ENCODE results near the gene KDM4B. TPM values are rescaled to one million over a fixed set of nuclear protein-coding genes. Genes with fewer than 3 reads are reported as not detected.

The KDM4B gene
- total and polyA plus RNA-seq, 9 of the 15 experiments (the other 6 are each of a cell fraction or from before 2014, with no cell fraction given) = 0.21 to 29.9 (median 7.3) TPM

DNA sequence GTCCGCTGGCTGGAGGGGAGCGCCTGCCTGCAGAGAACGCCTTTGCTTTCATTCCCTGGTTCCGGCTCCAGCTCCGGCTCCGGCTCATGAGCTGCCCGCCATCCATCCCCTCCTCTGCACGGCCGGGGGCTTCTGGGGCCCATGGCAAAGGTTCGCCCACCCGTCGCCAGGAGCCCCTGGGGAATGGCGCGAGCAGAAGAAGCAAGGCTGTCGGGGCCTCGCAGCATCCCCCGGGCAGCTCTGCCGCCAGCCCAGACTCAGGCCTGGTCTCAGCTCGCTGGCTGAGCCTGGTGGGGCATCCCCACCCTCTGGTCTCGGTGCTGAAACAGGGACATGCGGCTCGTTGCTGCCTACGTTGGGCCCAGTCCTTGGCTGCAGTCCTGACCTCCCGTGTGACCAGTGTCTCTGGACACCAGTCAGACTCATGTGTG lies 96.8 kb downstream of the KDM4B start:
- FAIRE-seq = no peak

More for the DNA sequence above, 96.8 kb downstream of the KDM4B start:
- Histone ChIP-seq H4K20me1 (replicated peaks; ENCODE audit: control insufficient read depth, insufficient read depth, low read length) (no peaks in the 10 kb centered on the region), H3K36me3 (ENCODE audit: control insufficient read depth, insufficient read depth, low read length) (peaks cover 5% of the 10 kb centered on the region; the same call in 2 of the 3 replicates), H2AFZ (ENCODE audit: low read depth, low read length) (no peak overlapping the region), H3K4me1 (replicated peaks in 1 of 2; ENCODE audit: control insufficient read depth in 2 of 2, insufficient read depth in 2 of 2, low read length in 2 of 2) (peaks cover 0 to 10% of the 10 kb centered on the region in 2 experiments; a peak in 1 of 5 replicates), H3K4me3 (no peak overlapping the region), H3K9me1 (ENCODE audit: control insufficient read depth, insufficient read depth, low read length) (peaks cover 3% of the 10 kb centered on the region), H3K4me2 (ENCODE audit: insufficient read depth, low read length) (no peak overlapping the region), H3K27ac (ENCODE audit: extremely low read depth, low read depth, low read length) (no peak overlapping the region), H3K79me2 (ENCODE audit: control insufficient read depth, insufficient read depth, low read length) (no peaks in the 10 kb centered on the region), H3K9ac (ENCODE audit: insufficient read depth in 1 of 2, low read depth in 2 of 2, low read length in 2 of 2) (peak overlapping the region in 1 of 2 experiments; percentile 24; a peak in 2 of 4 replicates), H3K9me3 (replicated peaks; ENCODE audit: control insufficient read depth, insufficient read depth, low read depth, low read length) (0 out of 2 replicates have a peak, but pooled peaks cover 6% of the 10 kb centered on the region), H3K27me3 (ENCODE audit: control insufficient read depth in 2 of 2, insufficient read depth in 2 of 2, low read length in 2 of 2) (no peaks in the 10 kb centered on the region)
- in situ Hi-C loops (cut with MboI) = no loop called here
- ChIA-PET CTCF (ENCODE audit: low intra/inter-chr PET ratio) (no interaction called here), POLR2A (interaction anchor here (0.6 to 0.7 kb wide), 2 partner anchors 19 to 63 kb away, joined by 3 read pairs; no protein-coding TSS in a partner anchor)
- ATAC-seq = no peak
- BruUV-seq (replicated peaks) = no TSS peak
- TF ChIP-seq, protein P1, sequence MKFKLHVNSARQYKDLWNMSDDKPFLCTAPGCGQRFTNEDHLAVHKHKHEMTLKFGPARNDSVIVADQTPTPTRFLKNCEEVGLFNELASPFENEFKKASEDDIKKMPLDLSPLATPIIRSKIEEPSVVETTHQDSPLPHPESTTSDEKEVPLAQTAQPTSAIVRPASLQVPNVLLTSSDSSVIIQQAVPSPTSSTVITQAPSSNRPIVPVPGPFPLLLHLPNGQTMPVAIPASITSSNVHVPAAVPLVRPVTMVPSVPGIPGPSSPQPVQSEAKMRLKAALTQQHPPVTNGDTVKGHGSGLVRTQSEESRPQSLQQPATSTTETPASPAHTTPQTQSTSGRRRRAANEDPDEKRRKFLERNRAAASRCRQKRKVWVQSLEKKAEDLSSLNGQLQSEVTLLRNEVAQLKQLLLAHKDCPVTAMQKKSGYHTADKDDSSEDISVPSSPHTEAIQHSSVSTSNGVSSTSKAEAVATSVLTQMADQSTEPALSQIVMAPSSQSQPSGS (CRISPR knock-in tag; IDR thresholded peaks at IDR 0.05) = no peak
- TF ChIP-seq, protein P2, sequence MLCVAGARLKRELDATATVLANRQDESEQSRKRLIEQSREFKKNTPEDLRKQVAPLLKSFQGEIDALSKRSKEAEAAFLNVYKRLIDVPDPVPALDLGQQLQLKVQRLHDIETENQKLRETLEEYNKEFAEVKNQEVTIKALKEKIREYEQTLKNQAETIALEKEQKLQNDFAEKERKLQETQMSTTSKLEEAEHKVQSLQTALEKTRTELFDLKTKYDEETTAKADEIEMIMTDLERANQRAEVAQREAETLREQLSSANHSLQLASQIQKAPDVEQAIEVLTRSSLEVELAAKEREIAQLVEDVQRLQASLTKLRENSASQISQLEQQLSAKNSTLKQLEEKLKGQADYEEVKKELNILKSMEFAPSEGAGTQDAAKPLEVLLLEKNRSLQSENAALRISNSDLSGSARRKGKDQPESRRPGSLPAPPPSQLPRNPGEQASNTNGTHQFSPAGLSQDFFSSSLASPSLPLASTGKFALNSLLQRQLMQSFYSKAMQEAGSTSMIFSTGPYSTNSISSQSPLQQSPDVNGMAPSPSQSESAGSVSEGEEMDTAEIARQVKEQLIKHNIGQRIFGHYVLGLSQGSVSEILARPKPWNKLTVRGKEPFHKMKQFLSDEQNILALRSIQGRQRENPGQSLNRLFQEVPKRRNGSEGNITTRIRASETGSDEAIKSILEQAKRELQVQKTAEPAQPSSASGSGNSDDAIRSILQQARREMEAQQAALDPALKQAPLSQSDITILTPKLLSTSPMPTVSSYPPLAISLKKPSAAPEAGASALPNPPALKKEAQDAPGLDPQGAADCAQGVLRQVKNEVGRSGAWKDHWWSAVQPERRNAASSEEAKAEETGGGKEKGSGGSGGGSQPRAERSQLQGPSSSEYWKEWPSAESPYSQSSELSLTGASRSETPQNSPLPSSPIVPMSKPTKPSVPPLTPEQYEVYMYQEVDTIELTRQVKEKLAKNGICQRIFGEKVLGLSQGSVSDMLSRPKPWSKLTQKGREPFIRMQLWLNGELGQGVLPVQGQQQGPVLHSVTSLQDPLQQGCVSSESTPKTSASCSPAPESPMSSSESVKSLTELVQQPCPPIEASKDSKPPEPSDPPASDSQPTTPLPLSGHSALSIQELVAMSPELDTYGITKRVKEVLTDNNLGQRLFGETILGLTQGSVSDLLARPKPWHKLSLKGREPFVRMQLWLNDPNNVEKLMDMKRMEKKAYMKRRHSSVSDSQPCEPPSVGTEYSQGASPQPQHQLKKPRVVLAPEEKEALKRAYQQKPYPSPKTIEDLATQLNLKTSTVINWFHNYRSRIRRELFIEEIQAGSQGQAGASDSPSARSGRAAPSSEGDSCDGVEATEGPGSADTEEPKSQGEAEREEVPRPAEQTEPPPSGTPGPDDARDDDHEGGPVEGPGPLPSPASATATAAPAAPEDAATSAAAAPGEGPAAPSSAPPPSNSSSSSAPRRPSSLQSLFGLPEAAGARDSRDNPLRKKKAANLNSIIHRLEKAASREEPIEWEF (CRISPR knock-in tag; IDR thresholded peaks at IDR 0.05) = no peak
- TF ChIP-seq MAFF (IDR thresholded peaks at IDR 0.05; ENCODE audit: low read length) = no peak
- TF ChIP-seq, protein P3, sequence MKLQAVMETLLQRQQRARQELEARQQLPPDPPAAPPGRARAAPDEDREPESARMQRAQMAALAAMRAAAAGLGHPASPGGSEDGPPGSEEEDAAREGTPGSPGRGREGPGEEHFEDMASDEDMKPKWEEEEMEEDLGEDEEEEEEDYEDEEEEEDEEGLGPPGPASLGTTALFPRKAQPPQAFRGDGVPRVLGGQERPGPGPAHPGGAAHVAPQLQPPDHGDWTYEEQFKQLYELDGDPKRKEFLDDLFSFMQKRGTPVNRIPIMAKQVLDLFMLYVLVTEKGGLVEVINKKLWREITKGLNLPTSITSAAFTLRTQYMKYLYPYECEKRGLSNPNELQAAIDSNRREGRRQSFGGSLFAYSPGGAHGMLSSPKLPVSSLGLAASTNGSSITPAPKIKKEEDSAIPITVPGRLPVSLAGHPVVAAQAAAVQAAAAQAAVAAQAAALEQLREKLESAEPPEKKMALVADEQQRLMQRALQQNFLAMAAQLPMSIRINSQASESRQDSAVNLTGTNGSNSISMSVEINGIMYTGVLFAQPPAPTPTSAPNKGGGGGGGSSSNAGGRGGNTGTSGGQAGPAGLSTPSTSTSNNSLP (IDR thresholded peaks at IDR 0.05; ENCODE audit: borderline replicate concordance, low read depth, low read length) = no peak
- no peak for TF ChIP-seq SREBF1 (IDR thresholded peaks at IDR 0.05; ENCODE audit: borderline replicate concordance, low read depth, low read length)
- TF ChIP-seq, protein P4, sequence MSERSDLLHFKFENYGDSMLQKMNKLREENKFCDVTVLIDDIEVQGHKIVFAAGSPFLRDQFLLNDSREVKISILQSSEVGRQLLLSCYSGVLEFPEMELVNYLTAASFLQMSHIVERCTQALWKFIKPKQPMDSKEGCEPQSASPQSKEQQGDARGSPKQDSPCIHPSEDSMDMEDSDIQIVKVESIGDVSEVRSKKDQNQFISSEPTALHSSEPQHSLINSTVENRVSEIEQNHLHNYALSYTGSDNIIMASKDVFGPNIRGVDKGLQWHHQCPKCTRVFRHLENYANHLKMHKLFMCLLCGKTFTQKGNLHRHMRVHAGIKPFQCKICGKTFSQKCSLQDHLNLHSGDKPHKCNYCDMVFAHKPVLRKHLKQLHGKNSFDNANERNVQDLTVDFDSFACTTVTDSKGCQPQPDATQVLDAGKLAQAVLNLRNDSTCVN (CRISPR knock-in tag; IDR thresholded peaks at IDR 0.05) = no peak
- TF ChIP-seq, protein P5, sequence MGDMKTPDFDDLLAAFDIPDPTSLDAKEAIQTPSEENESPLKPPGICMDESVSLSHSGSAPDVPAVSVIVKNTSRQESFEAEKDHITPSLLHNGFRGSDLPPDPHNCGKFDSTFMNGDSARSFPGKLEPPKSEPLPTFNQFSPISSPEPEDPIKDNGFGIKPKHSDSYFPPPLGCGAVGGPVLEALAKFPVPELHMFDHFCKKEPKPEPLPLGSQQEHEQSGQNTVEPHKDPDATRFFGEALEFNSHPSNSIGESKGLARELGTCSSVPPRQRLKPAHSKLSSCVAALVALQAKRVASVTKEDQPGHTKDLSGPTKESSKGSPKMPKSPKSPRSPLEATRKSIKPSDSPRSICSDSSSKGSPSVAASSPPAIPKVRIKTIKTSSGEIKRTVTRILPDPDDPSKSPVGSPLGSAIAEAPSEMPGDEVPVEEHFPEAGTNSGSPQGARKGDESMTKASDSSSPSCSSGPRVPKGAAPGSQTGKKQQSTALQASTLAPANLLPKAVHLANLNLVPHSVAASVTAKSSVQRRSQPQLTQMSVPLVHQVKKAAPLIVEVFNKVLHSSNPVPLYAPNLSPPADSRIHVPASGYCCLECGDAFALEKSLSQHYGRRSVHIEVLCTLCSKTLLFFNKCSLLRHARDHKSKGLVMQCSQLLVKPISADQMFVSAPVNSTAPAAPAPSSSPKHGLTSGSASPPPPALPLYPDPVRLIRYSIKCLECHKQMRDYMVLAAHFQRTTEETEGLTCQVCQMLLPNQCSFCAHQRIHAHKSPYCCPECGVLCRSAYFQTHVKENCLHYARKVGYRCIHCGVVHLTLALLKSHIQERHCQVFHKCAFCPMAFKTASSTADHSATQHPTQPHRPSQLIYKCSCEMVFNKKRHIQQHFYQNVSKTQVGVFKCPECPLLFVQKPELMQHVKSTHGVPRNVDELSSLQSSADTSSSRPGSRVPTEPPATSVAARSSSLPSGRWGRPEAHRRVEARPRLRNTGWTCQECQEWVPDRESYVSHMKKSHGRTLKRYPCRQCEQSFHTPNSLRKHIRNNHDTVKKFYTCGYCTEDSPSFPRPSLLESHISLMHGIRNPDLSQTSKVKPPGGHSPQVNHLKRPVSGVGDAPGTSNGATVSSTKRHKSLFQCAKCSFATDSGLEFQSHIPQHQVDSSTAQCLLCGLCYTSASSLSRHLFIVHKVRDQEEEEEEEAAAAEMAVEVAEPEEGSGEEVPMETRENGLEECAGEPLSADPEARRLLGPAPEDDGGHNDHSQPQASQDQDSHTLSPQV (IDR thresholded peaks at IDR 0.05) = no peak
- no peak for DNase-seq (ENCODE audit: extremely low read depth in 1 of 4, low spot score in 3 of 4)
- intact Hi-C loops (cut with micrococcal nuclease) = no loop called here
- WGBS (ENCODE audit: insufficient coverage, low coverage, missing lambda C conversion rate) = 89% methylated on average over 17 of the region's 24 CpGs
